ENCODE measurements around the gene TRIM65. TPM values are rescaled to one million over a fixed set of nuclear protein-coding genes. Genes with fewer than 3 reads are reported as not detected.
"Not testable (repeated sequence)": the region's sequence is repeated elsewhere in the genome, so short reads cannot be mapped to it uniquely, and the experiment has no call there.

The TRIM65 gene
- total RNA-seq, 2 experiments from 2014 or later = 27.5 to 28.2 TPM

DNA sequence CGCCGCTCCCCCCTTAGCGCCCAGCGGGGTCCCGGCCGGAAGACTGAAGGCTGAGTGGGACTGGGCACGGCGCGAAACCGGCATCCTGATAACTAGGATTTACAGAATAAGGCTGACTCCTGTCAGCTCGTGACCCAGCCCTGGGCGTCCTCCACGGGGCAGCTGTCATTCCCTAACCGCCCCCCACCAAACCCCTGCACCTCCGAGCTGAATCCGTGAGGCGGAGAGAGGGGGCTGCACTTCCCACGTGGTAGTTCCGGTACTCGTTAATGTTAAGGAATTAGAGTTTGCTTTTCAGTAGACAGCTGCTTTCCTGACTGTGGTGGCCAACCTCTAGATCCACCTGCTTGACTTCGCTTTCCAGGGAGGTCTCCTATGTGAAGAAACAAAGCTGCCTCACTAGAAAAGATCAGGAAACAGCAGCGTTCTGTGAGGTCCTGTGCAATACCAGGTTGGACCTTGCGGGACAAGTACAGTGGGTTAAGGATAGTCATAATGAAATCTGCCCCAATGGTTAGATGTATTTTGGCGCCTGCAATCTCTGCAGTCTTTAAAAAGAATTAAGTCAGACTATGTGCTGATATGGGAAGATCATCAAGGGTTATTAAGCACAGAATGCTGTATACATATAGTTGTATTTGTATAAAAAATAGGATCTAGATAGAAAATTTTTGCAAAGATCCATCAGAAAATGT, 40.5 kb downstream of the TRIM65 start:
- Mint-ChIP-seq H3K4me1 (ENCODE audit: low read depth) (peaks cover 38% of the 10 kb centered on the region), H3K36me3 (peaks cover 2% of the 10 kb centered on the region), H3K27me3 (no peaks in the 10 kb centered on the region), H3K27ac (peak overlapping the region; percentile 86), H3K9me3 (no peaks in the 10 kb centered on the region), H3K4me3 (no peak overlapping the region)
- intact Hi-C loops (cut with micrococcal nuclease) = no loop called here
- ChIA-PET POLR2A (interaction anchor here (1.0 to 3.3 kb wide), 11 partner anchors 8 to 103 kb away, joined by 4 to 26 read pairs (median 5); partner anchors contain the start of genes TRIM65 and UNC13D), CTCF (interaction anchor here (0.7 to 3.7 kb wide), 19 partner anchors 8 to 221 kb away, joined by 3 to 45 read pairs (median 5); partner anchors contain the start of genes GALK1, TRIM47, TRIM65 and UNC13D)
- no peak for DNase-seq

DNA sequence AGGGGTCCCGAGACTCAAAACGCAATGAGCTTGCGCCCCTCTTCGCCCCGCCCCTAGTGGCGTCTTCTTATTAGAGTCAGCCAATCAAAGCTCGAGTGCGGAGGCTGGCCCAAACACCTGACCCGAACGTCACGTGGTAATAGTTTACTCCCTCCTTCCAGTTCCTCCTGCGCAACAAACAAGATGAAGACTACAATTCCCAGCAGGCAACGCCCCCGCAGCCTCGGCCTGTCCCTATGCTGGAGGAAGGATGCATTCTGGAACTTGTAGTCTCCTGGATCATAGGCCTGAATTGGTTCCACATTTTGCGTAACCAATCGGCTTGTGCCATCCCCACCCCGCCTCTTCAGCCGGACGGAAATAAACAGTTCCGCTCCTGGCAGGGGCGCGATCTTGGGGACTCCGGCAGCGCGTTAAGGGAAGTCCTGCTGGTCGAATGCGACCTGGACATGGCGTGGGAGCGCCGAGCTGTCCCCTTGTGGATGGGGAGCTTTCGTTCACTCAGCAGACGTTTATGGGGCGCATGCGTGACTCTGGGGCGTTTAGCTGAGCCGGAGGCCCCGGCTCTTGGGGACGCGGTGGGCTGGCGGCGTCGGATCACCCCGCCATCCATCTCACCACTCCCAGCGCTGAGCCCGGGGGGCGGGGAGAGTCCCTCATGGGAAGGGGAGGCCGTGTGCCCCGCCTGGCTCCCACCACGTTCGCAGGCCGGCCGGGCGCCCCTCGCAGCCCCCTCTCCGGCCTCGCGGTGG, 41.3 kb downstream of the TRIM65 start, which contains the start of gene WBP2:
WBP2 (minus strand) TSS at position 26 of the 752 bp plus-strand sequence. CDS start 38 bp downstream, outside the sequence.
- intact Hi-C loops (cut with micrococcal nuclease) = loop anchor here (1.0 to 2.0 kb wide), 5 partner anchors 9 to 76 kb away; partner anchors contain the start of genes TRIM65 and UNK
- peak; percentile 99 for DNase-seq
- Mint-ChIP-seq H3K27me3 (no peaks in the 10 kb centered on the region), H3K36me3 (peaks cover 2% of the 10 kb centered on the region), H3K4me1 (ENCODE audit: low read depth) (peaks cover 35% of the 10 kb centered on the region), H3K27ac (peak within 1 kb of the TSS; percentile 86), H3K4me3 (no peak within 1 kb of the TSS), H3K9me3 (no peaks in the 10 kb centered on the region)
- ChIA-PET CTCF (interaction anchor here (0.6 to 3.7 kb wide), 24 partner anchors 10 to 223 kb away, joined by 3 to 45 read pairs (median 3); partner anchors contain the start of genes GALK1, SMIM5, TRIM47 and TRIM65), POLR2A (interaction anchor here (0.6 to 3.3 kb wide), 18 partner anchors 9 to 223 kb away, joined by 3 to 26 read pairs (median 4); partner anchors contain the start of genes GALK1, TRIM65, UNC13D and UNK)

DNA sequence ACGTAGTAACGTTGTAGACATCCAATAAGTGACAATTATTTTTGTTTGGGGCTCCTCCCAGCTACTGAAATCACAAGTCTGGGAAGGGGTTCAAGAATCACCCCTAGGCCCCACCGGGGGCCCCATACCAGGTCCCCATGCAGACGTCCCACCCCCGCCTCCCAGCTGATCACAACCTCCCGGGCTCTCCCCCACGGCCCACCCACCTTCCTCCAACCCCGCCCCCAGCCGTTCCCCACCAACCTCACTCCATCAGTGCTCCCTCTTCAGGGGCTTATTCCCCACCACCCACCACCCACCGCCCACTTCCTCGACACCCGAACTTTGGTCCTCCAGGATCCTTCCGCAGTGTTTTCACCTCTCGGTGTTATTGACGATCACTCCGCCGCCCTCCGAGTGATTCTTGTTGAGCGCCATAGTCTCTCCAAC, 41.9 kb downstream of the TRIM65 start:
- peaks cover 35% of the 10 kb centered on the region for H3K4me1 Mint-ChIP-seq (ENCODE audit: low read depth)
- no peaks in the 10 kb centered on the region for H3K9me3 Mint-ChIP-seq
- peaks cover 3% of the 10 kb centered on the region for H3K36me3 Mint-ChIP-seq
- DNase-seq = no peak
- CTCF ChIA-PET = interaction anchor here (0.6 to 3.7 kb wide), 20 partner anchors 10 to 222 kb away, joined by 3 to 45 read pairs (median 3); partner anchors contain the start of genes GALK1, SMIM5, TRIM65 and UNC13D
- H3K27ac Mint-ChIP-seq = no peak overlapping the region
- intact Hi-C loops (cut with micrococcal nuclease) = loop anchor here (1.0 to 2.0 kb wide), 5 partner anchors 9 to 76 kb away; partner anchors contain the start of genes TRIM65 and UNK
- no peak overlapping the region for H3K4me3 Mint-ChIP-seq
- POLR2A ChIA-PET = interaction anchor here (0.6 to 3.3 kb wide), 16 partner anchors 10 to 222 kb away, joined by 3 to 26 read pairs (median 4); partner anchors contain the start of genes GALK1, TRIM65, UNC13D and UNK
- no peaks in the 10 kb centered on the region for H3K27me3 Mint-ChIP-seq

DNA sequence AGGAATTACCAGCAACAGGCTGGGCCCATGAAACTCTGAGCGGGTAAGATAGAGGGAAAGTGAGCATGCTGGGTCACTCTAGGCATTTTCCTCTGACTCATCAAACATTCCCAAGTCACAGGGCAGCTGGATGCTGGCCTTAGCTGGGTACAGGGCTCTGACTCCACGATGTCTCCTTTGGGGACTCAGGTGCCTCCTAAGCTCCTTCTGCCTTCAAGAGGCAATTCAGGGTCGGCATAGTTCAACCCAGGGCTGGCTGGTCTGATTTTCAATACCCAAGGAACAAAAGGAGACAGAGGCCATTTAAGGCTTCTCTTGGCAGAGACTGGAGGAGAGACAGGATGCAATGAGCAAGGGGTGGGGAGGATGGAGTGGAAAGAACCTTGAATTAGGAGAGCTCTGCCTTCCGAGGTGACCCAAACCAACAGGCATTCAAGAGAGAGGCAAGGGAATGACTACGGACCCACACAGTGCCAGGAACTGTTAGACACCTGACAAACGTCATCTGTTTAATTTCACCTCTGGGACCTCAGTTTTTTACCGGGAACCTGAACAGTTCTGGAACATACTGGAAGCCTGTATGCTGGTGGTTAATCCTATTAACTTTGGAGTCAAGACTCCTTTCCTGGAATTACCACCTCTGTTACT, 42.5 kb downstream of the TRIM65 start:
- intact Hi-C loops (cut with micrococcal nuclease) = loop anchor here (2.0 kb wide), 1 partner anchor 43 kb away; the partner anchor contains the start of gene TRIM65
- Mint-ChIP-seq H3K27ac (no peak overlapping the region), H3K4me3 (no peak overlapping the region), H3K27me3 (no peaks in the 10 kb centered on the region), H3K36me3 (peaks cover 4% of the 10 kb centered on the region), H3K4me1 (ENCODE audit: low read depth) (peaks cover 31% of the 10 kb centered on the region), H3K9me3 (no peaks in the 10 kb centered on the region)
- ChIA-PET POLR2A (interaction anchor here (1.3 to 3.3 kb wide), 6 partner anchors 10 to 90 kb away, joined by 4 to 26 read pairs (median 7); partner anchors contain the start of genes GALK1, TRIM65 and UNC13D), CTCF (interaction anchor here (1.0 to 3.7 kb wide), 8 partner anchors 9 to 148 kb away, joined by 3 to 45 read pairs (median 12); partner anchors contain the start of genes GALK1, TRIM65 and UNC13D)
- DNase-seq = no peak

DNA sequence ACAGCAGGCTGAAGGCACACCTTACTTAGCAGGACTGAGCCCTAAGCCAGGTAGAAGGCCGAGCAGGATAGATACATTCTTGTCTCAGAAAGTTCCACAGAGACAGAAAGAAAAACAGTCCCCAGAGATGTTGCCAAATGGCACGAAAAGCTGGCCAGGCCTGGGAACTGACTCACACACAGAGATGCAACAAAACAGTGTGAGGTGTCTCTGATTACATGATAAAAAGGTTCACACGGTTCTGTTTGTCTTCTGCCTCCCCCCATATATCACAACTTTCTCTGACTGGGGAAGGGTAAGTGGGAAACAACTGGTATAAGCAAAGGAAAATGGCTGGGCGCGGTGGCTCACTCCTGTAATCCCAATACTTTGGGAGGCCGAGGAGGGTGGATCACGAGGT, 43.3 kb downstream of the TRIM65 start:
- Mint-ChIP-seq H3K4me1 (ENCODE audit: low read depth) (peaks cover 28% of the 10 kb centered on the region), H3K36me3 (peaks cover 5% of the 10 kb centered on the region), H3K27me3 (no peaks in the 10 kb centered on the region), H3K9me3 (no peaks in the 10 kb centered on the region), H3K4me3 (no peak overlapping the region), H3K27ac (peak overlapping the region; percentile 69)
- ChIA-PET CTCF (interaction anchor here (3.1 to 3.5 kb wide), 3 partner anchors 8 to 89 kb away, joined by 12 to 45 read pairs (median 25); partner anchors contain the start of genes GALK1 and UNC13D), POLR2A (interaction anchor here (3.2 to 3.3 kb wide), 2 partner anchors 9 to 23 kb away, joined by 17 to 26 read pairs; partner anchors contain the start of gene UNC13D)
- intact Hi-C loops (cut with micrococcal nuclease) = no loop called here
- DNase-seq = no peak

DNA sequence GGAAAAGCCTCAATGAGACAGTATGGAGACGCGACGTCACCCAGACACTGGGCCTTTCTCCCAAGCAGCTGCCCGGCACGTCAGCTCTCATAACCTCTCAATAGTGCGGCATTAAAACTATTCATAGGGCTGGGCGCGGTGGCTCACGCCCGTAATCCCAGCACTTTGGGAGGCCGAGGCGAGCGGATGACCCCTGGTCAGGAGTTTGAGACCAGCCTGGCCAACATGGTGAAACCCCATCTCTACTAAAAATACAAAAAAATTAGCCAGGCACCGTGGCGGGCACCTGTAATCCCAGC, 45.1 kb downstream of the TRIM65 start:
- H3K4me1 Mint-ChIP-seq (ENCODE audit: low read depth) = peaks cover 26% of the 10 kb centered on the region
- H3K27me3 Mint-ChIP-seq; H3K4me3 Mint-ChIP-seq; H3K27ac Mint-ChIP-seq; intact Hi-C loops (cut with micrococcal nuclease); DNase-seq; POLR2A ChIA-PET; H3K9me3 Mint-ChIP-seq; CTCF ChIA-PET: not testable (repeated sequence)
- peaks cover 18% of the 10 kb centered on the region for H3K36me3 Mint-ChIP-seq

DNA sequence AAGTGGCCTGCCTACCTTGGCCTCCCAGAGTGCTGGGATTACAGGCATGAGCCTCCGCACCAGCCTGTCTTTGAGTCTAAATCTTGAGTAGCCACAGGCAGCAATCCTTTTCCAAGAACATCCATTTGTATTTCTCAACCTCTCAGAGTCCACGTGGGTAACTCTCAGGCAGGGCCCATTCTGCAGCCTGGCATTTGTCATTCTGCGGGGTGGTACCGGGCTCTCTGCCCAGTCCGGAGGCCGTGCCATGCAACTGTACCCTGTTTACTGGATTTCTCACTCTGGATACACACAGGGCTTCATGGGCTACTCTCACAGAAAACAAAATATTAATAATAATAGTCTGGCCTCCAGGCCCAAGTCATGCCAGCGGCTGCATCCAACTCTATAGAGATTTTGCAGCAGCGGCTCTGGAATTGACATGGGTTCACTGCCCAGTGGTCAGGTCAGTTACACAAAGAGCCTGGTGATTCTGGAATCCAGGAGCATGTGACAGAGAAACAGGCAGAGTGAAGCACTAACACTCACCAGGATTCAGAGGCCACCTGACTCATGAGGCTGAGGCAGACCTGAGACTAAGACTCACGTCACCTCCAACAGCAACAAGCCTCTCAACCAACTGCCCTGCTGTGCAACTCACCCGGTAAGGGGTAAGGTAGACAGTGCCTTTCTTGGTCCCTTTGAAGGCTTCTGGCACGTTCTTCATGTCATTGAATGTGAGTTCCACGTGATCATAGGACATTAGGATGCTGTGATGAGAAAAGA, 45.6 kb downstream of the TRIM65 start:
- Mint-ChIP-seq H3K9me3 (no peaks in the 10 kb centered on the region), H3K27ac (no peak overlapping the region), H3K36me3 (peaks cover 20% of the 10 kb centered on the region), H3K27me3 (no peaks in the 10 kb centered on the region), H3K4me1 (ENCODE audit: low read depth) (peaks cover 21% of the 10 kb centered on the region), H3K4me3 (no peak overlapping the region)
- no peak for DNase-seq
- intact Hi-C loops (cut with micrococcal nuclease) = no loop called here
- CTCF ChIA-PET = interaction anchor here (1.0 to 5.2 kb wide), 5 partner anchors 10 to 97 kb away, joined by 3 to 25 read pairs (median 4); no protein-coding TSS in a partner anchor
- POLR2A ChIA-PET = no interaction called here

DNA sequence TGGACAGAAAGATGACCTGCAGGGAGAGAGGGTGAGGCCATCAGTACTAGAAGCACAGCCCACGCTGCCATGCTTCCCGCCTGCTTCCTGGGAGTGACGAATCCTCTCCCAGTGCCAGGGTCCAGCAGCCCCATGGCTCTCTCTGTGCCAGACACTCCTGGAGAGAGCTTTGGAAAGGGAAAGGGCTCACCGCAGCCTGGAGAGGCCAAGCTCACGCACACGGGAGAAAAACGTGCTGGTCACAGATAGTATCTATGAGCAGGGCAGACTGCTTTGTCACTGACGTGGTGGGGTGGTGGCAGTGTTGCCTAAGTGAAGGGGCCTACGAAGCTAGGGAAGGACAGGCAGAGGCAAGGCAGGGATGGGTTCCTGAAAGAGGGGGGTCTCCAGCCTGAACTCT, 47.0 kb downstream of the TRIM65 start:
- Mint-ChIP-seq H3K27ac (no peak overlapping the region), H3K36me3 (peaks cover 23% of the 10 kb centered on the region)
- intact Hi-C loops (cut with micrococcal nuclease) = no loop called here

DNA sequence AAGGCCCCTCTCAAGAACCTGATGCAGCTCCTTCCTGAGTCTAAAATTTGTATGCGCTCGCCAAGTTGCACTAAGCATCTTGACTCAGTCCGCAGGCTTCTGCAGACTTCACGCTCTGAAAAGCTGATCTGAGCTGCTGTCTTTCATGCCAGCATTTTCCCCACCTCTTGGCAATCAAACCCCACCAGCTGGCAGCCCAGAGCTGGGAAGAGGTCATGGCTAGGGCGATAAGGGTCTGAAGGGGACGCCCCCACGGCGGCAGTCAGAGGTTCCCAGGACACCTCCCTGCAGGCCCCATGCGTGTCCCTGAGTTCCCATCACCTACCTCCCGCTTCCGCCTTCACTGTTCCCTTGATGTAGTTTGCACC, 47.5 kb downstream of the TRIM65 start:
- peaks cover 23% of the 10 kb centered on the region for H3K36me3 Mint-ChIP-seq
- intact Hi-C loops (cut with micrococcal nuclease) = no loop called here

More for the DNA sequence above, 47.0 kb downstream of the TRIM65 start:
- no peaks in the 10 kb centered on the region for H3K9me3 Mint-ChIP-seq
- H3K4me1 Mint-ChIP-seq (ENCODE audit: low read depth) = peaks cover 29% of the 10 kb centered on the region
- no peaks in the 10 kb centered on the region for H3K27me3 Mint-ChIP-seq
- DNase-seq = no peak
- ChIA-PET CTCF (interaction anchor here (0.6 to 5.2 kb wide), 17 partner anchors 8 to 681 kb away, joined by 3 to 32 read pairs (median 4); partner anchors contain the start of genes GALK1, MRPL38, TRIM47 and UNK), POLR2A (interaction anchor here (0.9 kb wide), 1 partner anchor 74 kb away, joined by 4 read pairs; no protein-coding TSS in a partner anchor)
- no peak overlapping the region for H3K4me3 Mint-ChIP-seq

DNA sequence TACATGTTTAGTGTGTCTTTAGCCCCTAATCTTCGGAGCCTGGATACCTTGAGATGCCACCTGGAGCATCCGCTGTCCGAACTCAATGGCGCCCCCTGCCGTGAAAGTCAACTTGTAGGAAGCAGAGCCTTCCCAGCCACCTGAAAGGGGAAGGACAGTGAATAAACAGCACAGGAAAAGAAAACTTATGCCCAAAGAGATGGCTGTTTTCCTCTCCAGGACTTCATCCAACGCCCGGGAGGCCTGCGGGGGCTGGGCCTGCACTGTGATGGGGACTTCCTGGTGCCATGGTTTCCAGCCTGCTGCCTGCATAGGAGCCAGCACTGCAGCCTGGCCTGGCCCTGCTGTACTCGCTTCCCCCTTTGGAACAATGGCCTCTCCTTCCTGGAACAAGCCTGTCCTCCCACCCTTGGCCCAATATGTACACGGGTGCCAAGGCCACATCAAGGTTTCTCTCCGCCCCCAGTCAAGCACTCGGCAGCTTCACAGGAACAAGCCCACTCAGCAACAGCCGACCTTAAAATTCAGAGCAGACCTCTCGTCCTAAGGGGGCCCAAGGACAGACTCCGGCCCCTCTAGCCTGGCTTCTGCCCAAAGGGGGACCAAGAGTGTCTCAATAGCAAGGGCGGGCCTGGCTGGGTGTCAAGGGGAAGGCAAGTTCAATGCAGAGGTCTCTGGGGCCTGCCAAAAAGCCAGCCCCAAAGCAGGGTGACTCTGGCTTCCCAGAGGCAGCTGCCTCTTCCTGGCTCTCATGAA, 48.0 kb downstream of the TRIM65 start:
- Mint-ChIP-seq H3K4me1 (ENCODE audit: low read depth) (peaks cover 22% of the 10 kb centered on the region), H3K9me3 (no peaks in the 10 kb centered on the region), H3K36me3 (peaks cover 23% of the 10 kb centered on the region), H3K27me3 (no peaks in the 10 kb centered on the region), H3K27ac (peak overlapping the region; percentile 36), H3K4me3 (no peak overlapping the region)
- DNase-seq = peak; percentile 88
- ChIA-PET POLR2A (interaction anchor here (0.9 to 1.0 kb wide), 2 partner anchors 62 to 73 kb away, joined by 4 read pairs; no protein-coding TSS in a partner anchor), CTCF (interaction anchor here (0.6 to 5.2 kb wide), 25 partner anchors 9 to 680 kb away, joined by 3 to 32 read pairs (median 6); partner anchors contain the start of genes GALK1, TRIM47, TRIM65 and UNK)
- intact Hi-C loops (cut with micrococcal nuclease) = no loop called here

More for the DNA sequence above, 47.5 kb downstream of the TRIM65 start:
- DNase-seq = no peak
- H3K4me1 Mint-ChIP-seq (ENCODE audit: low read depth) = peaks cover 25% of the 10 kb centered on the region
- H3K27me3 Mint-ChIP-seq = no peaks in the 10 kb centered on the region
- ChIA-PET CTCF (interaction anchor here (0.6 to 5.2 kb wide), 14 partner anchors 9 to 680 kb away, joined by 3 to 32 read pairs (median 6); partner anchors contain the start of genes GALK1, MRPL38, TRIM47 and UNK), POLR2A (interaction anchor here (0.9 kb wide), 1 partner anchor 73 kb away, joined by 4 read pairs; no protein-coding TSS in a partner anchor)
- no peak overlapping the region for H3K4me3 Mint-ChIP-seq
- H3K9me3 Mint-ChIP-seq = no peaks in the 10 kb centered on the region
- H3K27ac Mint-ChIP-seq = no peak overlapping the region

Measured in activated CD4-positive, alpha-beta memory T cell treated with anti-CD3 and anti-CD28 coated beads for 36 hours (primary cell).